GM21526 (cell line): Measurements from ENCODE around the gene LITAF.
"Not testable (repeated sequence)": the region's sequence is repeated elsewhere in the genome, so short reads cannot be mapped to it uniquely, and the experiment has no call there.

Source experiments
- ATAC-seq: cut with Tn5 transposase; IDR thresholded peaks from one replicate; pipeline ENCODE4 v1.9.1; 2021; ENCODE audit warnings: moderate library complexity; ENCODE audit not compliant: unreplicated experiment, low FRiP score

Gene LITAF

DNA sequence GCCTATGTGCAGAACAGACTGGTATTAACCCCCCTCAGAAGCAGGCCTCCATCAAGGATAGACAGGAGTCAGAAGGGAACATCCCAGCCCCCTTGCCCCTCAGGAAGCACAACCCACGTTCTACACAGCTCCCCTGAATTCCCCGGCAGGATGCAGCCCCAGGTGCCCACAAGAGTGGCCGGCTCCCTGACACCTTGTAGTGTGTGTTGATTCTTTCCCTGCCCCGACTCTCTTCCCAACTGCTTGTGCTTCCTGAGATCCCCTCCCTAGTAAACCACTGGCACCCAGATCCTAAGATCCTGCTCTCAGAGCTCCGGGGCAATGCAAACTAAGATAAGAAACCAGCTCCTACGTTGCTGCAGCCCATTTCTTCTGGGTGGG is 34.8 kb upstream of the LITAF start:
- ATAC-seq = no peak

DNA sequence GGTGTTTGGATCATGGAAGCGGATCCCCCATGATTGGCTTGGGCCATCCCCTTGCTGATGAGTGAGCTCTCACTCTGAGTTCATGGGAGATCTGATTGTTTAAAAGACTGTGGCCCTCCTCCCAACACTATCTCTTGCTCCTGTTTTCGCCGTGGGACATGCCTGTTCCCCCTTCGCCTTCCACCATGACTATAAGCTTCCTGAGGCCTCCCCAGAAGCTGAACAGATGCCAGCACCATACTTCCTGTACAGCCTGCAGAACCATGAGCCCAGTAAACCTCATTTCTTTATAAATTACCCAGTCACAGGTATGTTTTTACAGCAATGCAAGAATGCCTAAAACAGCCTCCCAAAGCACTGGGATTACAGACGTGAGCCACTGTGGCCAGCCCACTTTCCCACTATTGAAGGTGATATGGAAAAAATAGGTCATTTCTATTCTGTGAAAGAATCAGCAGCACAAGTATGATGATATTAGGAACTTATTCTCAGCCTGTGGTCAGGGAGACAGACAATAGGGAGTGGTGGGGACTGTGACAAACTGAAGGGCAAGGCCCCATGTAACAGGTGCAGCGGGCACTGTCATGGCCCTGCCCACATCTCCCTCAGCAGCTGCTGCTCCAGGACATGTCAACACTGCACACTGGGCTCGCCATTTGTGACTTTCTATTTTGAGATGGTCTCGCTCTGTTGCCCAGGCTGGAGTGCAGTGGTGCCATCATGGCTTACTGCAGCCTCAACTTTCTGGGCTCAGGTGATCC is 33.7 kb upstream of the LITAF start:
- ATAC-seq = no peak

DNA sequence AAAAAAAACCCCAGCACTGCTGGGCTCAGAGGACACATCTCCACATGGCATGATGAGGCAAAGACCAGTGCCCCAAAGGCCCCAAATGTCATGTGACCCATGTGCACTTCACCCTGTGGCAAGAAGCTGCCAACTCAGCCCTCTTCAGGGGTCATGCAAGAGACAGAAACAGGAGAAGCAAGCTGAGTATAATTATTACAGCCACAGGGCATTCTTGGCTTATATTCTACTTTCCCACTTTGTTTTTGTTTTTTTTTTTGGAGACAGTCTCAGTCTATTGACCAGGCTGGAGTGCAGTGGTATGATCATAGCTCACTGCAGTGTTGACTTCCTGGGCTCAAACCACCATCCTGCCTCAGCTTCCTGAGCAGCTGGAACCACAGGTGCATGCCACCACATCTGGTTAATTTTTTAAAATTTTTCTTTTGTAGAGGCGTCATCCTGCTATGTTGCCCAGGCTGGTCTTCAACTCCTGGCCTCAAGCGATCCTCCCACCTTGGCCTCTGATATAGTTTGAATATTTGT is 32.7 kb upstream of the LITAF start:
- ATAC-seq = no peak

DNA sequence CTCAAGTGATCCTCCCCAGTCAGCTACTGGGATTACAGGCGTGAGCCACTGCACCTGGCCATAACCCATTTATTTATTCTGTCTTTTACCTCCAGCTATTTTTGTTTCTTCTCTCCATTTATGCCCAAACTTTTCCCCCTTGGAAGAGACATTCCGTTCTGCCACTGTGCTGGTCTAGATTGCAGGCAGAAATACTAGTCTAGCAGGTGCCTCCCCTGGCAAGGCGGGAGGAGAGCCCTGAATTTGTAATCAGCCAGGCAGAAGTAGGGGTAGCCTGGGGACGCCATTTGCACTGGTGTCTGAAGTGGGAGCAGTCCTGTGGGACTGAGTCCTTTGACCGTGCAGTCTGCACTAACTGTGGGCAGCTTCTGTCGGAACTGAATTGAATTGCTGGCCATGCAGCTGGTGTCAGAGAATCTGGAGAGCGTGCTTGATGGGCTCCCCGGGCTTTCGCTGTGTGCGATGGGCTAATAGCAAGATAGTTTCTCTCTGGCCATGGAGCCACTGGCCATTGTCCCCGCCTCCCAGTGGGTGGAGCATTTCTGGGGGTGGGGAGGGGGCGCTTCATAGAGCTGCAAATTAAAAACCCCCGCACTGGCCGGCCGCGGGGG is 31.5 kb upstream of the LITAF start:
- no peak for ATAC-seq

DNA sequence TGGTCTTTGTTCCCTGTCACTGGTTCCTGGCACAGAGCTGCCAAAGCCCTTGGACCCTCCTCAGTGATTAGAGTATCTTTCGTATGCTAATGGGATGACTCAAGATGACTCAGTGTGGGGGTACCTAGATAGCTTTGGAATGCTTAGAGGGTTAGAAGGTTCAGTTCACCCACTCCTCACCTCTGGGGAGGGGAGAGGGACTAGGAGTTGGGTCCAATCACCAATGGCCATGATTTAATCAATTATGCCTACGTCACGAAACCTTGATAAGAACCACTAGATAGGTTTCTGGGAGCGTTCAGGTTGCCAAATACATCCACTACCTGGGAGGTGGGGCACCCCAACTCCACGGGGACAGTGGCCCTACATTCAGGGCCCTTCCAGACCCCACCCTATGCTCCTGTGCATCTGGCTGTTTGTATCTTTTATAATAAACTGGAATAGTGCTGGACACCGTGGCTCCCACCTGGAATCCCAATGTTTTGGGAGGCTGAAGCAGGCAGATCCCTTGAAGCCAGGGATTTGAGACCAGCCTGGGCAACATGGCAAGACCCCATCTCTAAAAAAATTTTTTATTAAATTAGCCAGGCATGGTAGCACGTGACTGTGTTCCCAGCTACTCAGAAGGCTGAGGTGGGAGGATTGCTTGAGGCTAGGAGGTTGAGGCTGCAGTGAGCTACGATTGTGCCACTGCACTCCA is 29.2 kb upstream of the LITAF start:
- no peak for ATAC-seq

DNA sequence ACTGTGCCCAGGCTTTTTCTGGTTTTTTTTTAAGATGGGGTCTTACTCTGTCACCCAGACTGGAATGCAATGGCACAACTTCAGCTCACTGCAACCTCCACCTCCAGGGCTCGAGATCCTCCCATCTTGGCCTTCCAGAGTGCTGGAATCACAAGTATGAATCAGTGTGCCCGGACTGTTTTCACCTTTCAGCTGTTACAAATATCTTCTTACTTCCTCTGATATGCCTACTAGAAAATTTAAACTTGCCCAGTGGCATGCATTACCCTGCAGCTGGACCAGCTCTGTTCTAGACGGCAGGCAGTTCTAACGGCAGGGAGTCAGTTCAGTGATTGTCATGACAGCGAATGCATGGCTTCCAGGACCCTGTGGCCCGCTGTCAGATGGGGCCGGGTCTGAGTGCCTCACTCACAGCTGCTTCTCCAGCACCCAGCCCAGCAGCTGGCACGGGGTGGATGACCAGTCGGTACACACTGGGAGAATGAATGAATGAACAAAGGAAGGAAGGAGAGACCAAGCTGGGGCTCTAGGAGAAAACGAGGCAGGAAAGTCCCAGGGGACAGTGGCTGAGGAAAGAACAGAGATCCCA is 28.0 kb upstream of the LITAF start:
- ATAC-seq = no peak

DNA sequence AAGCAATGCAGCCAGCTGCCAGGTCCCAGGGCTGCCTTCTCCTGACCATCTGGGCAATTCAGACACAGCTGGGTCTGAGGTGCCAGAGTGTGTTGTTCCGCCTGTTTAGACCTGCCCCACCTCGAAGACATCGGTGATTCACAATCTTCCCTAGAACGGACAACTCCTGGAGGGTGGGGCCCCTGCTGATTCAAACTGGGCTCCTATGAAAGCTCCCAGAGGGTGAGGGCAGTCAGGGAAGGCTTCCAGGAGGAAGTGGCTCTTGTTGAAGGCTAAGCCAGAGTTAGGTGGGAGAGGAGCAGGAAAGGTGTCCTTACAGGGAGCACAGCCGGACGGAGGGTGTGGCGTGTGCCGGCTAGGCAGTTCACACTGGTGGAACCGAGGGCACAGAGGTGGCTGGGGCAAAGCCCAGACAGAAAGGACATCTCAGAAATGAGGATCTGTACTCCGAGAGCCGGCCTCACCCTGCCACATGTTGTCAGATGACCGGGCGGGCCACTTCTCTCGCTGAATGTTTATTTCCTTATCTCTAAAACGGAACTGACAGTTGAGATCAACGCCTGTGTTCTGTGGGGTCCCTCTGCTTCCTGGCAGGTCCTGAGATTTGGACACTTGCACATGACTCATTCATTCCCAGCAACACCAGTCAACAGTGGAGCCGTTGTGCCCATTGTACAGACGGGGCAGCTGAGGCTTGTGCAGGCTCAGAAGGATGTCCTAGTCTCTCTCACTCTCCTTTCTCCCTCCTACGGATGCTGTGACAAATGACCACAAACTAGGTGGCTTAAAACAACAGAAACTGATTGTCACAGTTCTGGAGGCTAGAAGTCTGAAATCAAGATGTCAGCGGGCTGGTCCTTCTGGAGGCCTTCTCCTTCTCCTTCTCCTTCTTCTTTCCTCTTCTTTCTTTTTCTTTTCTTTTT is 26.9 kb upstream of the LITAF start:
- no peak for ATAC-seq

DNA sequence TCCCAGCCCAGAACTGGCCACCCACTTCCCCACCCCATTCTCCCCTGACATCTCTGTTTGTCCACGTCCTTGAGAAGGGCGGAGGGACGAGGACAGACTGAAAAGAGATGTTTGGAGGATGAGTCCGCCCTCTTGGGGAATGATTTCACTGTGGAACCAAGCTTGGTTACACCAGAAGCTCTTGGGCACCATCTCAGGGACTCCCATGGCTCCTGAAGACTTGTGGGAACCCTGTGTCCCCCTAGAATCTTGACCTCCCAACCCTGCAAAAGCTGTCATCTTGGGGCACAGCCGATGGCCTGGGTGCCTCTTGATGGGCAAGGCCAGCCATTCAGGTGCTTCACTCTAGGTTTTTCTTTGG is 25.9 kb upstream of the LITAF start:
- no peak for ATAC-seq

DNA sequence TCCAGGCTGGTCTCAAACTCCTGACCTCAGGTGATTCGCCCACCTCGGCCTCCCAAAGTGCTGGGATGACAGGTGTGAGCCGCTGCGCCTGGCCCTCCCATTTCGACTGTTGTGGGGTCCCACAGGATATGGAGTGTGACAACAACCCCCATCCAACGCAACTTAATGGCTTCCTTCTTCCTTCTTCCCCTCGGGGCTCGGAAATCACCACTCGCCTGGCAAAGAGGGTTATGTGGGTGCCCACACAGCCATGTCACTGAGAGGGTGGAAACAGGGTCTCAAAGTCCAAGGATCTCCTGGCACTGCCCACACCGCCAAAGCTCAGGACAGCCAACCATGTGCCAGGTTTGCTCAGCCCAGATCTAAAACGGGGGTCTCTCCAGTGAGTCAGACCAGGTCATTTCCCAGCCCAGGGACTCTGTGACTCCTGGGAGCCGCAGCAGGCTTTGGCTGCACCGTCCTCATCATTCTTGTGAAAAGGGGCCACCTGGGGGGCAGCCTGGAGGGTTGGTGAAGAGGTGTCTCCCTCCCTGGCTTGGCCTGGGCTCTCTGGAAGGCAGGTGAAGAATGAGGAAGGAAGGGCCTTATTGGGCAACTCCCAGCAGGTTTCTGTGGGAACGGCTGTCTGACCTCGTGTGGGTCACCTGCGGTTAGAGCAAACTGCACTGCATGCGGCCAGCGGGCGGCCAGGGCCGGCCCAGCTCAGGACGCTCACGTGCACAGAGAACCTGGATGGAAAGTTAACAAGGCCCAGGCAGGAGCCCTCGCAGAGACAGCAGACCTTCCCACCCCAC is 25.3 kb upstream of the LITAF start:
- no peak for ATAC-seq

DNA sequence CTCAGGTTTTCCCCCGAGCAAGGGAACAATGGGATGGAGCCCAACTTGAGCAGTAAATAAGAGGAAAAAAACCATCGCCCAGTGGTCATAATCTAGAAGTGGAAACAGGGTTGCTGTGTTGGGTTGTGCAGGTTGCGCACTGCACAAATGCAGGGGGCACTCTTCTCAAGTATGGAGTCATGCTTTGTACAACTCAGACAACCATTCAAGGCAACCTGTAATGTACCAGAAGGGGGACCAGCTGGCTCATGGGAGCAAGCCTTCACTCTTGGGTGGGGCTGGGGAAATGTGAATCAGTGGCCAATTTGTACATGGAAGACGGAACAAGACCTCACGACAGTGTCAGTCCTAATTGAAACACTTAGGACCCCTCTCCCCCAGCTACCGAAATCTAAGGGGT is 23.9 kb upstream of the LITAF start:
- no peak for ATAC-seq

DNA sequence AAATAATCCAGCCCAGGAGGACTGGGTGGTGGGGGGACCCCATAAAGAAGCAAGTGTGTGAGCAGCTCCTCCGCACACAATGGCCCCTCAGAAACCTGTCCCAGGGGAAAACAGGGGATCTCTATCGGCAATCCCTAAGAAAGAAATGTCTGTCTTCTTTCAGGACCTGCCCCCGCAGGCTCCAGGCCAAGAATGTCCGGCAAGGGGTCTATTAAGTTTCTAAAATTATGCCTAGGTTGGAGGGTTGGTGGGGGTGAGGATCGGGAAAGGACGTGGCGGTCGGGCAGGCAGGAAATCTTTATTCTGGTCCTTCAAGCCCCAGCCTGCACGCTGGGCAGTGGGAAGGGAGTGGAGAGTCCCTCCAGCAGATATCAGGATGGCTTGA is 23.4 kb upstream of the LITAF start:
- no peak for ATAC-seq

DNA sequence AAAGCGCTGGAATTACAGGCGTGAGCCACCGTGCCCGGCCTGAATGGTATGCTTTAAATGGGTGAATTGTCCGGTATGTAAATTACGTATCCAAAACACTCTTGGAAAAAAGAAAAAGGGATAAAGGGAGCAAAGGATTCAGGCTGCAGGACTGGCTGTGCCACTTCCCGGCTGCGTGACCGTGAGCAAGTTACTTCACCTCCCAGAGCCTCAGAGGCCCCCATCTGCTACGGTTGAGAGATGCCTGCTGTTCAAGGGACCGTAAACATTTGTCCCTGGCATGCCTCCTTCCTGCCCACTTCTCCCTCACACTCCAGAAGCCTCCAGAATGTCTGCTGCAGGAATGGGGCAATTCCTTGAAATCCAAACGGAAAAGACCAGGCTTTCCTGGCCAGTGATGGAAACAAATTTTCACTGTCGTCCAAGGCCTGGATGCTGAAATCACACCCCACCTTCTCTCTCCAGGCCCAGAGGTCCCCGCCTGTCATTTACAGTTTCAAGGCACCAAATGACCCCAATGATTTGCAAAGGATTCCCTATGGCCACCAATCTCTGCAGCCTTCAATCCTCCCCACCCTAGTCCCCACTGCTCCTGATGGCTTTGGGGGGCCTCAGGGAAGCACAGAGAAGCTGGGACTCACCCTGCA is 22.9 kb upstream of the LITAF start:
- ATAC-seq = no peak

DNA sequence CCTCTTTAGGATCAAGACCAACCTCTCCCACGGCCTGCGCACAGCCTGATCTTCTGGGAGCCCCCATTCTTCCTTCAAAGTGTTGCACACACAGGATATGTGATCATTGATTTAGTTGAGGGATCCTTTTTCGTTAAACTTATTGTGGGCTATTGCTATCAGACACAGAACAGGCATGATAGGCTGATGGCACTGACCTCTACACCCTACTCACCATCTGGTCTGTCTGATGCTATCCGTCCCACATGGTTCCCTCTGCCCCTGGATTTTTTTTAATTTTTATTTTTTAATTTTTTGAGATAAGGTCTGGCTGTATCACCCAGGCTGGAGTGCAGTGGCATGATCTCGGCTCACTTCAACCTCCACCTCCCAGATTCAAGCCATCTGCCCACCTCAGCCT is 19.2 kb upstream of the LITAF start:
- no peak for ATAC-seq

DNA sequence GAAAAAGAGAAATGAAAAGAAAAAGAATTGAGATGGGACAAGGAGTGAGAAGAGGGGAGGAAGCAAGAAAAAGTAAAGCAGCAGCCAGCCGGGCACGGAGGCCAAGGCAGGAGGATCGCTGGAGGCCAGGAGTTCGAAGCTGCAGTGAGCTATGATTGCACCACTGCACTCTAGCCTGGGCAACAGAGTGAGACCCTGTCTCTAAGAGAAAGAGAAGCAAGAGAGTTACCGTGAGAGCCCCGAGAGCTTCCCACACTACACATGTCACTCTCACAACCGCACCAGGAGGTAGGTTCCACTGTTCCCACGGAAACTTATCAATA is 18.8 kb upstream of the LITAF start:
- no peak for ATAC-seq

DNA sequence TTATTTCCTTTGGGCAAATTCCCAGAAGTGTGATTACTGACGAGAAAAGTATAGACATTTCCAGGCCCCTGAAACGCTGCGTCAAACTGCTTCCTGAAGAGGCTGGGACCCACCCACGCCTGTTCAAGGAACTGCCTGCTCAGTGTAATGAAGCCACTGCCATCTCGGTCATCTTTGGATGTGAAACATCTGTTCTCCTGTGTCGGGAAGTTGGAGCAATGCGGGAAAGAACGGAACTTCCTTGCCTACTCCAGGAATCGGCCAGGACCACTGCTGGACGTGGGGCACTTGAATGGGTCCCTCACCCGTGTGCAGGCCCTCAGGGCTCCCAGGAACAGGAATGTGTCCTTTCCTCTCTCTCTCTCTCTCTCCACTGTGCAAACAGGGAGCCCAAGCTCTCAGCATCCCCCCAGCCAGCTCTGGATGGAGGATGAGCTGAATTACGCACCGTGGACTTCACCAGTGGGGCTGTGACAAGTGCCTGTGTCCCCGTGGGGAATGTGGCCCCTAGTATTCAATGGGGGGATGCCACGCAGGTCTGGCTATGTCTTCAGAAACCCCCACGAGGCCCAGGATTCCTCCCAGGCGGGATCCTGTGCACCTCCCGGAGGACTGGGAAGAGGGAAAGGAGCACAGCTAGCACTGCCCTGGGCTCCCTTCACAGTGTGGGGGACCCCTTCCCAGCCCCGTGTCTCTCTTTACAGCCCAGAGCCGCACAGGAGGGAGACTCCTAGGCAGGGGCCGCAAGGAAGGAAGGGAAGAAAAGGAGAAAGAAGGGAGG is 18.3 kb upstream of the LITAF start:
- ATAC-seq = no peak

DNA sequence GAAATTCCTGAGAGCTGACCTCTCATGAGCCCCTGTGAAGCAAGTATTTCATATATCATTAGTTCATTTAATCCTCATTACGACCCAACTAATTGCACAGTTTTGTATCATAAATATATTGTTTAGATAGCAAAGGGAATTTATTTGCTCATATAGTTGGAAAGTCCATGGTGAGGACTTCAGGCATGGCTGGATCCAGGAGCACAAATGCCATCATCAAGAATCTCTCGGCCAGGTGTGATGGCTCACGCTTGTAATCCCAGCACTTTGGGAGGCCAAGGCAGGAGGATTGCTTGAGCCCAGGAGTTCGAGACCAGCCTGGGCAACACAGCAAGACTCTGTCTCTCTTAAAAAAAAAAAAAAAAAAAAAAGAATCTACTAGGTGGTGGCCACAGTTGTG is 17.6 kb upstream of the LITAF start:
- ATAC-seq = not testable (repeated sequence)

DNA sequence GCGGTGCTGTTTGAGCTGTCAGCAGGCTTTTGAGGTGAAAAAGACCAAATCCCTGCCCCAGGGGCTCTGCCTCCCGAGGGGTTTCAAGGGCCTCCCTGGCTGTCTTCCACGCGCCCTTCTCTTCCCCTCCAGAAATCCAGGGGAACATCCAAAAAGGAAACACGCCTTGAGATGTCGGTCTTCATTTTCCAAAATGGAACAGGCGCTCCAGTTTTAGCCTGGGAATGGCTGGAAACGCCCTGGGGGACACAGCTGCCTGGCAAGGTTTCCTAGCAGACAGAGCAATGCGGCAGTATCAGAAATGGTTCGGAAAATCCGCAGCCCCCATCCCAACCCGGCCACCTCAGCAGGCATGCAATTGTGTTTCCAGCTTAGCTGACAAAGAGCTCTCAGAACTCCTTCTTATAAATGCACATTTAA is 16.6 kb upstream of the LITAF start:
- no peak for ATAC-seq

DNA sequence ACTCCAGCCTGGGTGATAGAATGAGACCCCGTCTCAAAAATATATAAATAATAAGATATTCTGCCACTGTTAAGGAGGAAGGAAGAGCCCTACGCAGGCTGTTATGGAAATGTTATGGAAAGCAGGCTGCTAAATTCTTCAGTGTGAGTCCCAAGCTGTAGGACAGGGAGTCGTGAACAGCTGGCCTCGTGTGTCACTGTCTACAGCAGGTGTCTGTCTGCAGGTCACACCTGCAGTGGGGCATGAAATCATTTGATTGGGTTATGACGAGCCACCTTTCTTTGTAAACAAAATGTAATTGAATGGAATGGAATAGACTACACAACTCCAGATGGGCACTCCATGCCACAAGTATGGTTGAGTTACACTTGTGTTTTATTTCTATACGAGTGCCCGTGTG is 15.6 kb upstream of the LITAF start:
- no peak for ATAC-seq

DNA sequence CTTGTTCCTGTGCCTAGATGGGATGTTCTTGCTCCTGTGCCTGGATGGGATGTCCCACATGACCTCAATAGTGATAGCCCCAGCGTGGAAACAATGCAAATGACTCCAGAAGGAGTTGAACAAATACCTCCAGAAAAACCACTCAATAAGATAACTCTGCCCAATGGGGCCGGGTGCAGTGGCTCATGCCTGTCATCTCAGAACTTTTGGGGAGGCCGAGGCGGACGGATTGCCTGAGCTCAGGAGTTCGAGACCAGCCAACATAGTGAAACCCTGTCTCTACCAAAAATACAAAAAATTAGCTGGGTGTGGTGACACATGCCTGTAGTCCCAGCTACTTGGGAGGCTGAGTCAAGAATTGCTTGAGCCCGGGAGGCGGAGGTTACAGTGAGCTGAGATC is 15.2 kb upstream of the LITAF start:
- ATAC-seq = no peak
